ENCODE results near the gene UBAC2.

- no peak for TF ChIP-seq MAFK (IDR thresholded peaks at IDR 0.05; ENCODE audit: low read depth, low read length)
- TF ChIP-seq USF2 (IDR thresholded peaks at IDR 0.05; ENCODE audit: low read depth, low read length): no peak
- no peak for TF ChIP-seq CTCF (conservative IDR thresholded peaks at IDR 0.05; ENCODE audit: low read depth, low read length)
- no peak for TF ChIP-seq SMC3 (IDR thresholded peaks at IDR 0.05; ENCODE audit: low read depth, low read length)
- no peak for TF ChIP-seq RFX5 (IDR thresholded peaks at IDR 0.05; ENCODE audit: low read depth, low read length)
- no peak for TF ChIP-seq POLR2A (IDR thresholded peaks at IDR 0.05; ENCODE audit: low read depth, low read length)
- TF ChIP-seq MXI1 (IDR thresholded peaks at IDR 0.05; ENCODE audit: borderline replicate concordance, low read depth, low read length): no peak
- no peak for TF ChIP-seq RAD21 (IDR thresholded peaks at IDR 0.05; ENCODE audit: low read length)
- no peak for TF ChIP-seq CEBPB (IDR thresholded peaks at IDR 0.05; ENCODE audit: low read depth, low read length)
- TF ChIP-seq BHLHE40 (IDR thresholded peaks at IDR 0.05; ENCODE audit: low read depth, low read length): no peak
Measured at GRCh38 chr13:99305566-99305965, 104.9 kb downstream of the UBAC2 start.

Measured in IMR-90 (cell line).